ENCODE results near the gene TIMP2.
A peak's percentile ranks its signal among the peaks of the same experiment; 100 is the strongest.
"Not testable (repeated sequence)": the region's sequence is repeated elsewhere in the genome, so short reads cannot be mapped to it uniquely, and the experiment has no call there.

TIMP2 gene

DNA sequence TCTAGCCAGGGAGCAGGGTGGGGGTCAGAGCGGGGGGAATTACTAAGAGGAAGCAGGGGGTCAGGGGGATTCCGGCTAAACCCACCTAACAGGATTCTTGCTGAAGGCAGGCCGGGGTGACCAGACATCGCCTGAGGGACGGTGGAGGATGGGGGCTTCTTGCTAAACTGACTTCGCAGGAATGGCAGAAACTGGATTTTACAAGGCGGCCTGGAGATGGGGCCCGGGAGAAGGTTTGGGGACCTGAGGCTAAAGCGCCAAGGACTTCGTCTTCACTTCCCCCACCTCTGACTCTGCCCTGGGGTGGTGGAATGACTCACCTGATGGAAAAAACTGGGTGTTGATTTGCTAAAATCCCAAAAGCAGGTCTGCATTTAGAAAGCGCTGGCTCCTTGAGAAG lies 31.1 kb upstream of the TIMP2 start:
- DNase-seq = no peak

DNA sequence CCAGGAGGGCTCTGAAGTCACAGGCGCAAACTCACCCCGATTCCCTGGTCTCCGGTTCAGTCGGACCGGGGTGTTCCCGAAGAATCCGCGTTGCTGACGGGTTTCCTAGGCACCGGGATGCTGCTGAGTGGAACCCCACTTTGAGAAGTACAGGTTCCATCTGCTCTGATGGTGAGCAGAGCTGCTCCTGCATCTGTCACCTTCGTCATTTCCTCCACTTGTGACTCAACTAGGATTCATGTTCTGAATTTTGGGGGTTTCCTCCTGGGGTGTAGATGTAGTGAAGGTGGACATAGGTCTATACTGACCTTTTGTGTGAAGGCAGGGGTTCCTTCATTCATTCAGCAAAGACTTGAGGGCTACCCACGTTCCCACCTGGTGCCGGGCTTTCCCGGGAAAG lies 29.5 kb upstream of the TIMP2 start:
- no peak for DNase-seq

DNA sequence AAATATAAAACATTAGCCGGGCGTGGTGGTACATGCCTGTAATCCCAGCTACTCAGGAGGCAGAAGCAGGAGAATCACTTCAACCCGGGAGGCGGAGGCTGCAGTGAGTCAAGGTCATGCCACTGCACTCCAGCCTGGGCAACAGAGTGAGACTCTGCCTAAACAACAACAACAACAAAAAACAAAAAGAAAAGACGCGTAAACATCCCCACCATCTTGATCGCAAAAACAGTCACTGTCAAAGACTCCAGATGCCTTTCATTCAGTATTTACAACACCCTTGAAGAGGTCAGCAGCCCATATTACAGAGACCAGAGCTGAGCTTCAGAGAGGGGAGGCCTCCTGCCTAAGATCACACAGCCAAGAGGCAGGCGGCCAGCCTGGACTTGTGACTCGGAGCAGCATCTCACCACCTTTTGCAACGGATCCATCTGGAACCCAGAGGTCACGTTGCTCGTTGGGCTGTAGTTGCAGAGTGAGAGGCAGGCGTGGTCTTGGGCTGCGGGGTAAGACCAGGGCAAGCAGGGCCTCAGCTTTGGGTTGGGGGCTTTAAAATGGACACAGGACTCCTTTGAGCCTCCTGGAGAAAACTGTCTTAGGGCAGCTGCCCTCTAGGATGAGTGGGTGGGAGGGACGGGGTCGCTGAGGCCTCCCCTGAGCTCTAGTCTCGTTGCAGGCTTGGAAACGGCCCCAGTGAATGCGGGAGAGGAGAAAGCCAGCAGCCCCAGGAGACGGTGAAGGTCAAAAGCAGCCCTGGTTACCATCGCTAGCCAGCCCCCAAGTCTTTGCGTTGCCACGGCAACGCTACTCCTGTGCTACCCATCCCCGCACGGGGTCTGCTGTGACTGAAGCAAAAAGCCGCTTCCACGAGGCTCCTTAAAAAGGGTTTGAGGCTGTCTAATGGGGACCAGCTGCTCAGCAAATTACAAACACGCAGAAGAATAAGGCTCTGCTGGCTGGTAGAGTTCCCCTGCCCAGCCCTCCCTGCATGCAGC lies 28.5 kb upstream of the TIMP2 start:
- peak in 16 of 58 donors; percentile 15 to 53 (median 28) for DNase-seq

DNA sequence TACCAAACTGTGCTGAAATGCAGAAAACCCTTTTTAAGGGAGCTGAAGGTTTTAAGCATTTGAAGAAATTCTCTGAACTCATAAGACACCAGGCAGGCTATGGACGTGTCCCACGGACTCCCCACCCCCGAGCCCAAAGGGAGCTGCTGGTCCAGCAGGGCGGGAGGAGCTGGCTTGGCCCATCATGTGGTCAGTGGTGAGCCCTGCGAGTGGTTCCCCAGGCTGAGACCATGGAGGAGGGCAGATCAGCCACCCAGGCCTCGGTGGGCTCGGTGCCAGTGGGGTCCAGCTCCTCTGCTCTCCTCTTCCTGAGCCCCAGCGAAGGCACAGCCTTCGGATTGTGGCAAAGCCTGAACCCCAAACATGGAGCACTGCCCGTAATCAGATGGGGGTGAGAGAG lies 27.5 kb upstream of the TIMP2 start:
- no peak for DNase-seq

DNA sequence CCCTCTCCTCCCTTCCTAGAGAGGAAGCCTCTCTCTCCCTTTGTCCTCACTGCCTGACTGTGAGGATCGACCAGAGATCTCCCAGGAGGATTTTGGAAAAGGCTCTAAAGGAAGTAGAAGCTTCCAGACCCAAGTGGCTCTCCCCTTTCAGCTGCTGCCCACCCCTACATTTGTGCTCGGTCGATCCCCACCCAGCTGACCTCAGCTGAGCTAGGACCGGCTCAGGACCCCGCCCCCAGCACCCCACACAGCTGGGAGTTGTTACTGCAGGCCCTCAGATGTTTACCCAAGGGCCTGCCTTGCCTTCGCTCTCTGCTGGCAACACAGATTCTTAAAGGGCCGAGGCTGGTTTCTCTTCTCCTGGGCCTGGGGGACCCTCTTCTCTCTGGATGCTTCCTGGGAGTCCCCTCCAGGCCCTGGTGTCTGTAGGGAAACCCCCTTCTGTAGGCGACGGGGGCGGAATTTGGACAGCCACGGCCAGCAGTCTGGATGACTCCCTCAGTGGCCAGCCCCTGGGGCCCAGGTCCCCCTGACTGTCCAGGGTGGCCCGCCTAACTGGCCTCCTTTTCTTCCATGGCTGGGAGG lies 26.9 kb upstream of the TIMP2 start:
- no peak for DNase-seq

DNA sequence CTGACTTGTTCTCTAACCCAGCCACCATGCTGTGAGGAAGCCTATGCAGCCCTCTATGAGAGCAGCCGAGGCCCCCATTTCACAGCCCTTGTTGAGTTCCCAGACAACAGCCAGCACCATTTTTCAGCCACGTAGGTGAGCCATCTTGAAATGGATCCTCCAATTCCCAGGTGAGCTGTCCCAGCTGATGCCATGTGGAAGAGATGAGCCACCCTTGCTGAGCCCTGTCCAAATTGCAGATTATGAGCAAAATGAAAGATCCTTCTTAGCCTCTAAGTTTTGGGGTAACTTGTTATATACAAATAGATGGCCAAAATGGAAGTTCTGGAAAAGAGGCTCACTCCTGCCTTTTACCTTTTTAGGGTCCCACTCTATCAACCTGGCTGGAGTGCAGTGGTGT lies 25.7 kb upstream of the TIMP2 start:
- no peak for DNase-seq

DNA sequence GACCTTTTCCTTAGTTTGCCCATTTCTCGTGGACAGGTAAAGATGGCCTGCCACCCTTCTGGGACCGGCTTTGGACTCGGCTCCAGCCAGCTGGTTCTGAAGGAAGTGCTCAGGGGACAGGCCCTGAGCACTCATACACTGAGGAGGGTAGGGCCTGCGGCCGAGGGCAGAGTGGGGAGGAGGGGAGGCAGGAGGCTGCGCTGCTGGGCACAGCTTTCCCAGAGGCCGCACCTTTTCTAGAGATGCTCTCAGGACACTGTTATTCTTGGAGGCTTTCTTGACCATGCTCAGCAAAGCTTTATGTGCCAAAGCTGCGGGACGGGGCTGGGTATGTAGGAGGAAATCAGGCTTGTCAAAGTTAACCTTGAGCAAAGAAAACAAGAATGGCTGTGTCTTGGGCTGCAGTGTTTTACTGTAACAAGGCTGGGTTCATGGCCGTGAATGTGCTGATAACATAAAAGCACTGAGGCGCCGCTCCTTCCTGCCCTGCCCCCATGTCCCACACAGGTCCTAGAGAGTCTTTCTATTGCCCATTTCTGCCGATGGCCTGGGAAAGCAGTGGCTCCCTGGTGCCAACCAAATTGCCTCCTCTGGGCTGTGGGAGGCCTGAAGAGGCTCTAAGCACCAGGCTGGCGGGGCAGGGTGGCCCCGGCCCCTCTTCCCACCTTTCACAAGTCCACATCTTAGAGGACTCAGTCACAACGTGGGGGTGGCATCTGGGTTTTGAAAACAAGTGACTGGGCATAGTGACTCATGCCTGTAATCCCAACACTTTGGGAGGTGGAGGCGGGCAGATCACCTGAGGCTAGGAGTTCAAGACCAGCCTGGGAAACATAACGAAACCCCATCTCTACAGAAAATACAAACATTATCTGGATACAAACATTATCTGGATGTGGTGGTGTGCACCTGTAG lies 22.3 kb upstream of the TIMP2 start:
- no peak for DNase-seq

DNA sequence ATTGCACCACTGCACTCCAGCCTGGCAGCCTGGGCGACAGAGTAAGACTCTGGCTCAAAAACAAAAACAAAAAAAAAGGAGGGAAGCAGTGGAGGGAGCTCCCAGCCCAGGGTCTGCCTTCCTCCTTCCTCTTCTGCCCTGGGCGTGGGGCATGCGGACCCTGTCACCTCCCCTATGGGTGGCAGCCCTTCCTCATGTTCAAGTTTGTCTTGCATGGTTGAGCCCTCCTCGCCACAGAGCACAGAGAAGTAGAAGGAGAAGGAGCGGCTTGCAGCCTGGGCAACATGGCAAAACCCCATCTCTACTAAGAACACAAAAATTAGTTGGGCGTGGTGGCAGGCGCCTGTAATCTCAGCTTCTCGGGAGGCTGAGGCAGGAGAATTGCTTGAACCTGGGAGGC lies 21.4 kb upstream of the TIMP2 start:
- no peak for DNase-seq

DNA sequence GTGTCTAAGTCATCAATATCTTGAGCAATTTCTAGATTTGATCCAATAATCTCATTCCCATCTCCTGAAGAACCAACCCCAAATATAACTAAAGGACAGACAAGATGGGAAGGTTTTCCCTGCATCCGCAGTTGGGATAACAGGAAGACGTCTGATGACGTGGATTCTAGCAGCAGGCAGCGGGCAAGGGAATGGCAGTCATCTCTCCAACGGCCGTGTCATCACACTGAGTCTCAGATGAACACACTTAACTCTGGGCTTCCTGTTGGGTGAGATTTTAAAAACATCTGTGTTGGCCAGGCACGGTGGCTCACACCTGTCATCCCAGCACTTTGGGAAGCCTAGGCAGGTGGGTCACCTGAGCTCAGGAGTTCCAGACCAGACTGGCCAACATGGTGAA lies 20.9 kb upstream of the TIMP2 start:
- DNase-seq = no peak

DNA sequence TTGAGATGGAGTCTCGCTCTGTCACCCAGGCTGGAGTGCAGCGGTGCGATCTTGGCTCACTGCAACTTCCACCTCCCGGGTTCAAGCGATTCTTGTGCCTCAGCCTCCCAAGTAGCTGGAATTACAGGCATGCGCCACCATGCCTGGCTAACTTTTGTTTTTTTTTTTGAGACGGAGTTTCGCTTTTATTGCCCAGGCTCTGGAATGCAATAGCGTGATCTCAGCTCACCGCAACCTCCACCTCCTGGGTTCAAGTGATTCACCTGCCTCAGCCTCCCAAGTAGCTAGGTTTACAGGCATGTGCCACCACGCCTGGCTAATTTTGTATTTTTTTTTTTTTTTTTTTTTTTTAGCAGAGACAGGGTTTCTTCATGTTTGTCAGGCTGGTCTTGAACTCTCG lies 20.3 kb upstream of the TIMP2 start:
- not testable (repeated sequence) for DNase-seq

DNA sequence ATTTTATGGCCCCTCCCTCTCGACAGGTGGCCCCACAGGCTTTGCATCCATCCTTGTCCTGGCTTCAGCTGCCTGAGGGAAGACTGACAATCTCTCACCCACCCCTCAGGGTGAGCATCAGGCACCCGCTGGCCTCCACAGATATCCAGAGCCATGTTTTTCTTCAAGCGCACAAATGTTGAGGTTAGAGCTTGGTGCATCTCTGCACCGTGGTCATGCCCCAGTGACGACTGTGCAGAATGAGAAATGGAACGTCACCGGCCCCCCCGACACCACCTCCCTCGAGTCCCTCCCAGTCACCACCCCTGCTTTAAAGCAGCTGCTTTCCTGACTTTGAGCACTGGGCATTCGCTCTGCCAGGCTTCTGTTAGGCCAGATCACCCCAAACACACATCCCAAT lies 19.8 kb upstream of the TIMP2 start:
- no peak for DNase-seq

DNA sequence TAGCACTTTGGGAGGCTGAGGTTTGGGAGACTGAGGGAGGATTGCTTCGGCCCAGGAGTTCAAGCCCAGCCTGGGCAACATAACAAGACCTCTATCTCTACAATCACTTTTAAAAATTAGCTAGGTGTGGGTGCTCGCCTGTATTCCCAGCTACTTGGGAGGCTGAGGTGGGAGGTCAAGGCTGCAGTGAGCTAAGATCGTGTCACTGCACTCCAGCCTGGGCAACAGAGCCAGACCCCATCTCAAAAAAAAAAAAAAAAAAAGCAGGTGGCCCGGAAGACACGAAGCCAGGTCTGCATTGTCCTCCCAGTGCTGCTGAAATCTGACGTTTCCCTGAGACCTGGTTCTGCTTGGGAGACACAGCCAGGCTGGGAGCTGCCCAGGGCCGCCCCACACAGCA lies 18.8 kb upstream of the TIMP2 start:
- DNase-seq = no peak

DNA sequence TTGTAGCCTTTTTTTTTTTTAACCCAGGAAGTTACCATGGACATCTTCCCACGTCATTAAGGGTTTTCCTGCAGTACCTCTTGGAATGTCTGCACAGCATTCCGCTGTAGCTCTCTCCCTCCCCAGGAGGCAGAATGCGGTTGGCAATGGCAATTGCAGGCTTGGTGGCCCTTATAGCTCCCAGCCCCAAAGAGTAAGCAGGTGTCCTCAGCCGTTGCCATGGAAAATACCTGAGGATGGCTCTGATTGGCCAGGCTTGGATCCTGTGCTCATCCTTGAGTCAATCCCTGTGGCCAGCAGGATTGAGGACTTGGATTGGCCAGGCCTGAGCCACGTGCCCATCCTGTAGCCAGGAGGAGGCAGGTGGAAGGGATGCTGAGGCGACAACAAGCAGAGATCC lies 15.5 kb upstream of the TIMP2 start:
- peak in 10 of 58 donors; percentile 5 to 62 (median 32) for DNase-seq

DNA sequence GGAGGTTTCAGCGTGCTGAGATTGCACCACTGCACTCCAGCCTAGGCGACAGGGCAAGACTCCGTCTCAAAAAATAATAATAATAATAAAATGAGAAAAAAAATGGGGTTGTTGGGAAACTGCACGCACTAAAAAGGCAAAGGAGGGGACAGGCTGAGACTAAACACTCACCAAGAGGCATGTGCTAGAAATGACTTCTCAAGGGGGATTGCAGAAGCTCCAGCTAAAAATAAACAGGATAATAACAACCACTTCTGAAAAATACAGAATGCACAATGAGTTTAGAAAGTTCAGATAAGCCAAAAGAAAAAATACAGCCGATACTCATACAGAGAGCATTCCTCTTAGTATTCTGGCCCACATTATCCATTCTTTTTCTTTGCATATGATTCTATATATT lies 15.1 kb upstream of the TIMP2 start:
- no peak for DNase-seq

DNA sequence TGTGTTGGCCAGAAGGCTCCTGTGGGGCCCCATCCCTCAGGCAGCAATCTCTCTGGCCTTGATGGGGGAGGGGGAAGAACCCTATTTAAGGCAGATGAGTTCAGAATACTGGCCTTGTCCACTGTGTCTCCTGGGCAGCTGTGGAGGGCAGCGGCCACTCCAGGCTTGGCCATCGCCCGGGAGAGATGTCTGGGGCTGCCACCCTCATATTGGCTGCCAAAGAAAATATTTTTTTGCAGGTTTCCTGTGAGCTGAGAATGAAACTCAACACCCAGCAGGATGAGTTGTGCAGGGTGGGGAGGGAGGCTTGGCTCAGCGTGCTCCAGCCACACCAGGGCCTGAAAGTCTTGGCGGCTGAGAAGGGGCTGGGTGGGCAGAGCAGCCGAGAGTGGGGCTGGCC lies 14.4 kb upstream of the TIMP2 start:
- DNase-seq = no peak

DNA sequence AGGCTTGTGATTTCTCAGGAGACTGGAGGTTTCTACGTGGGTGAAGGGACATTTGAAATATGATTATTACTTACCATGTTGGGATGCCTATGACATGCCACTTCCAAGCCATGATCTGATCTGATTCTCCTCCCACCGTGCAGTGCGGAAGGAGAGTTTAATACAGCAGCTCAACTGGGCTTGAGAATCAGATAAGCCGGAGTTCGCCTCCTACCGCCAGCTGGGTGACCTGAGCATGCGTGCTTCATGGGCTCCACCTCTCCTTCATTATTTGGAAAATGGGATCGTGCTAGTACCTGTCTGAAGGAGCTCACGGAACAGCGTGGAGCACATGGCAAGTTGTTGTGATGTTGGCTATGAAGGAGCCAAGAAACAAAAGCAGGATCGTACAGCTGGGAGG lies 12.4 kb upstream of the TIMP2 start:
- no peak for DNase-seq

DNA sequence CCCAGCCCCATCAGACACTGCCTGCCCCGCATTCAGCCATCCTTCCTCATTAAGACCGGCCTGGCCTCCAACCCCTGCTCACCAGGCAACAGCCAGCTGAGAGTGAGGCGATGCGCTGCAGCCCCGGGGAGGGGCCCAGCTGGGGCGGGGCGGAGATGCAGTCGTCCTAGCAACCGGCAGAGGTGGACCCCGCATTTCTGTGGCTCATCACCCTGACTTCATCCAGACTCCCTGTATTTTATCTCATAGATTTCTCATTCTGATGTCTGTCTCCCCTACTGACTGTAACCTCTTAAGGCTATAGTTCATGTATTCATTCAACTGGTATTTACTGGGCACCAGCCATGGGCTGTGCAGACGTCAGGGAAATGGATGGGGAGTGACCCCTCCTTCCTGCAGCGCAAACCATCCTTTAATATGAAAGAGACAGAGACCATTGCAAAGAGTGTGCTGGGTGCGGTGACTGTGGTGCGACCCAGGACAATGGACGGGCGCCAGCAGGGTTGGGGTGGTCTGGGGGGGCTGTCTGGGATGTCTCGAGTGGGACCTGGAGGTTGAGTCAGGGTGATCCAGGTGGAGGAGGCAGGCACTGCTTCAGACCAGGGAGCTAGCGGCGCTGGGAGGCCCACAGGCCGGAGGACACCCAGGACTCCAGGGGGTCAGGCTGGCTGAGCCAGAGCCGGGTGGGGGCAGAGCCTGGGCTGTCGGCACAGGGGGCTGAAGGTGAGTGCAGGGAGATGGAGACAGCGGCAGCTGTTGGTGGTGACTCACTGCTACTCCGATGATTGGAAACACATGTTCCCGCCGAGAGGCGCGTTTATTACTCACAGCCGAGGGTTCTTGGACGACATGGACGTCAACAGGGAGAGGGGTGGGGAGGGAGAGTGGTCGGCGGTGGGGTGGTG lies 10.5 kb upstream of the TIMP2 start:
- DNase-seq = no peak

DNA sequence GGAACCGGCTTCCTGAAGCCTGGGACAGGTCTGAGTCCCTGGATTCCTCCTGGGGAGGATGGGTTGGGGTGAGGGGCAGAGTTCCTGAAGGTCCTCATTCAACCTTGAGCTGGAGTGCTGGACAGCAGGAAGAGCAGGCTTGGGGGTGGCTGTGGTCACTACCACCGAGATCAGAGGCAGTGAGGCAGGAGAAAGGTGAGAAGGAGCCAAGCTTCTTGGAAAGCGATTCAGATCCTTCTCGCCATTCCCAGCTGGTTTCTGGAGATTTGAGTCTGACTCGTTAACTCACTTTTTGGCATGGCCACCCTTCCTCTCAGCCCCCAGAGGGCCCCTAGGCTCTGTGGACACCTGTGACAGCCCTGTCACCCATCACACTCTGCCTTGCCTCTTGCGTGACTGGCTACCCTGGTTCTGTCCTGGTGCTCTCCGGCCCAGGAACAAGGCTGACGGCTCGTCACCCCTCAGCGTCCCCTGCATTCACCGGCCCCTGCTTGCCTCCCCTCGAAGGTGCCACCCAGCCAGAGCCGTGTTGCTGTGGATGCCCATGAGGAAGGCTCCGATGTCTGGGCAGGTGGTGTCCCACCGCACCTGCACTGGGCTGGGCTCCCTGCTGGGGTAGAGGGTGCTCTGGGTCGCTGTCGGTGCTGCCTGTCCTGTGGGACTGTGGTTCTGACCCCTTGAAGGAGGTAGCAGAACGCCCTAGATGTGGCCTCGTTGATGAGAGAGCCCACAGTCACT lies 9.7 kb upstream of the TIMP2 start:
- DNase-seq = no peak

DNA sequence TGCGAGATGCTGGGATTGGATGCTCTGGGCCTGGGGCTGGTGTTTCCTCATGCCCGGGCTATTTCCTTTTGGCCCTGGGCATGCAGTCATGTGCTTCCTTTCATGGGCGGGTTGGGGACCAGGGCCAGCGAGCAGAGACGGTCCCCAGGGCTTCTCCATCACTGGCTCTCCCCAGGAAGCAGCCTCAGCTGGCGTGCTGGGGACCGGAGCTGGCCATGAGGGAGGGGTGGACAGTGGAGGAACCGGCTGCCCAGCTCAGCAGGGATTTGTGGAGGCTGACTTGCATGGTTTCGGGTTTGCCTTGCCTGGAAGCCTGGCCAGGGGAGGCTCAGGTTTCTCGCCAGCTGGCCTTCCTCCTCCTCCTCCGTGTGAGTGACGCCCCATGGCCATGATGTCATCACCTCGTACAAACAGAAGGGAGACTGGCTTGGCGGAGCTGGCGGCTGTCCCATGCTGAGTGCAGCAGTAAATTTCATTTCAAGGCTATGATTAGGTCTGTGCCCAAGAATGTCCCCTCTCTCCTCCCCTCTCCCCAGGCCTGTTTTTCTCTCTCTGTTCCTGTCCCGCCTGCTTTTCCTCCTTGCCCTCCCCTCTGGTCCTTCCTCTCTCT lies 8.9 kb upstream of the TIMP2 start:
- peak in 55 of 58 donors; percentile 34 to 95 (median 76) for DNase-seq
